HL-60/S4 treated with retinoic acid at 250 ng/mL for 4 days and 3 days (cell line): ENCODE measurements around the gene NPHP3.

Experiments
- in situ Hi-C: fragments of 300-500 bp; cut with MboI; formaldehyde crosslinking; loops from 2 replicates; pipeline ENCODE4 v1.7.0; 2022; ENCODE audit warnings: low sequenced_read_pairs

NPHP3 gene

GRCh38 chr3:132722165-132723023 is at the start of gene NPHP3:
Gene NPHP3 (minus strand): TSS chr3:132722409. CDS start chr3:132722355, 54 bp downstream.
- in situ Hi-C loops, result no loop called here

DNA sequence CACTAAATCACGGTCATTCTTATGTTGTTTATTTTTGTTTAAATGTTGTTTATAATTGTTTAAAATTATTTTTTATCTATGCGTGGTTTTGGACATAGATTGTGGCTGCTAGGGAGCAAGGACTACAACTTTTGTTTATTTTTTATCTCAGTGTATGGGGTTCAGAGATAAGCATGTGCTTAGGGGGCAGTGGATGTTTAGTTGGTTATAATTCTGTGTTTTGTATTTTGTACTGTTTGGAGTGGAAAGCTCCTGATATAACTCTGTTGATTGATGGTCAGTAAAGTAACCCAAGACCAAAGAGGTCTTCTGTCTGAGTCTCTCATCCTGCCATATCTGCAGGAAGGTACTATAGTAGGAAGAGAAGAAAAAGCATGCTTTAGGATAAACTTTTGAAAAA is 36.5 kb upstream of the NPHP3 start:
- in situ Hi-C loops, result no loop called here

- in situ Hi-C loops, result no loop called here
These were observed 34.0 kb upstream of the NPHP3 start for GRCh38 chr3:132756108-132756650.

GRCh38 chr3:132753946-132754345 is 31.7 kb upstream of the NPHP3 start:
- in situ Hi-C loops, result no loop called here

DNA sequence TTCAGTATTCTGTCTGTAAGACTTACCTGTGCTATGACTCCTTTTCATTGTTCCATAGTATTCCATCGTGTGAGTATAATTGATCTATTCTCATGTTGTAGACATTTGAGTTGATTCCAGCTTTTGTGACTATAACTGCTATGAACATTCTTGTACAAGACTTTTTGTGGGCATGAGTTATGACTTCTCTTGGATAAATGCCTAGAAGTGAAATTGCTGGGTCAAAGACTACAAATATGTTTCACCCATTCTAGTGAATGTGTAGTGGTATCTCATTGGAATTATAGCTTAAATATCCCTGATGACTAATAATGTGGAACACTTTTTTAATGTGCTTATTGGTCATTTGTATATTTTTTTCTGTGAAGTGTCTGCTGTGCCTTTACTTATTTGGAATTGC is 27.6 kb upstream of the NPHP3 start:
- in situ Hi-C loops, result loop anchor here (25.0 kb wide), 3 partner anchors 288 to 1463 kb away; partner anchors contain the start of gene TMEM108

- in situ Hi-C loops, result loop anchor here (25.0 kb wide), 3 partner anchors 291 to 1466 kb away; partner anchors contain the start of gene TMEM108
These were observed 24.5 kb upstream of the NPHP3 start for GRCh38 chr3:132746720-132747119.

- in situ Hi-C loops, result loop anchor here (25.0 kb wide), 3 partner anchors 299 to 1474 kb away; partner anchors contain the start of gene TMEM108
These were observed 16.1 kb upstream of the NPHP3 start for GRCh38 chr3:132738314-132738713.

DNA sequence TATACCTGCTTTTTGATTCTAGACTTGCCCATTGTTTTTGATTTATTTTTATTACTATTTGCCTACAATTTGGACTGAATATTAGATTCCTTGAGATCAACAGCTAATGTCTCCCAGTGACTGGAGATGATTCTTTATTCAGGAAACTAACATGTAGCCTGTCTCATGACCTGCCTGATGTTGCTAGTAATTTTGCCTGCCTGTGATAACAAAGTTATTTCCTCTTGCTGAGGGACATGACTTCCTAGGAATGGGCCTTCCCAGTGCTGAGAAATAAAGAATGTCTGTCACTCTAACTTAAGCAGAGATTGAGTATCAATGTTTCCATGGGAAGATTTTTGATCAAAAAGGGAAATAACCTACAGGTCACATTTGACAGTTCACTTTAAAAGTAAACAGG is 13.4 kb upstream of the NPHP3 start:
- in situ Hi-C loops, result loop anchor here (25.0 kb wide), 3 partner anchors 302 to 1477 kb away; partner anchors contain the start of gene TMEM108

- in situ Hi-C loops, result loop anchor here (25.0 kb wide), 3 partner anchors 306 to 1481 kb away; partner anchors contain the start of gene TMEM108
These were observed 8.8 kb upstream of the NPHP3 start for GRCh38 chr3:132730891-132731580.

DNA sequence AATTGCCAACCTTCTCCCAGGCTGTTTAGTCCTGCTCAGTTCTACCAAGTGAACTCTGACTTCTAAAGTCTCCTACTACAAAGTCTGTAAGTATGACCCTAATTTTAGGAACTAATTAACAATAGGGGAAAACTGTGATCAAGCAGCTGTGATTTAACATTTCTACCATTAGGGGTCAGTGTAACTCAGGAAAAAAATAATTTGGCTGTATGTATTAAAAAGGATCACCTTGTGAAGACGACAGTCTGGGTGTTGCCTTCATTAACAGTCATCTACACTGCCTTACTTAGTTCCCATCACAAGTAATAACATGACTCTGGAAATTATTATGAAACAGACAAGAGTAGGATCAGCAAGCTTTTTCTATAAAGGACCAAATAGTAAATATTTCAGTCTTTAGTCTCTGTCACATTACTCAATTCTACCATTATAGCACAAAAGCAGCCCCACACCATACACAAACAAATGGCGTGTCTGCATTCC is 4.2 kb upstream of the NPHP3 start:
- in situ Hi-C loops, result loop anchor here (25.0 kb wide), 3 partner anchors 311 to 1486 kb away; partner anchors contain the start of gene TMEM108

- in situ Hi-C loops, result no loop called here
These were observed 1.1 kb upstream of the NPHP3 start for GRCh38 chr3:132723024-132723950.

DNA sequence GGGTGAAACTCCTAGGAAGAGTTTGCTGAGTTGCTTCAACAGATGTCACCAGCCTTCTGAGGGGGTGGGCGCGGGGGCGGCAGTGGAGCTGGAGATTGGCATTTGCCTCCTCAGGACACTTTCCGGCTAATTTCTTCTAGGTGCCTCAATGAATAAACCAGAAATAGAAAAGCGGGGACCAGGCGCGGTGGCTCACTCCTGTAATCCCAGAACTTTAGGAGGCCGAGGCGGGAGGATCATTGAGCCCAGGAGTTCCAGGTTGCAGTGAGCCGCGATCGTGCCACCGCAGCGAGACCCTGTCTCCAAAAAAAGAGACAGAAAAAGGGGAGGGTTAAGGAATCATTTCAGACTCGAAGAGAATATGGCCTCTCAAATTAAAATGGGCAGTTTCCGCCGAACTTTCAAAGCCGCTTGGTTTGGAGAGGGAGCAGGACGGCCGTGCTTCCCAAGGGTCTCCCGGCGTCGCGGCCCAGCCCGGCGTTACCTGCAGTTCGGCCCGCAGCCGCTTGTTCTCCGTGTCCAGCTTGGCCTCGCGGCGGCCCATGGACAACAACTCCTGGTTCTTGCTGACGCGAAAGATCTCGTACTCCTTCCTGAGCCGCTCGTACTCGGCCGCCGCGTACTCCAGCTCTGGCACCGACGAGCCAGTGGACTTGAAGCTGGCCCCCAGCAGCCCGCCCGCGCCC is 587 bp downstream of the NPHP3 start:
- in situ Hi-C loops, result no loop called here

DNA sequence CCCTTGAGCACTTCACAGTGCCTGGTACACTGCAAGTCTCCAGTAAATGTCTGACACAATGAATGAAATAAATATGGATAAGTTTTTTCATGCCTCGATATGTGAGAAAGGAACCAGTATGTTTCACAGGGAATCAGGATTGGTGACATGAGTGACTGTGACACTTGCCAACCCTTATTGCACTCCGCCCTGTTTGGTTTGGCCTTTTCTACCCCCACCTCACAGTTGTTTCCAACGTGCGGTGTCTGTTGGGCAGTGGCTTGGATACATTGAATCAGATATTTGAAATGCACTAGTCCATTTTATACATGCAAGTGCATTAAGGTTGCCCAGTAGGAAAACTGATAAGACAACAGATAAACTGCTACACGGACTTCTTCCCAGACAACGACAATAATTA is 2.0 kb downstream of the NPHP3 start:
- in situ Hi-C loops, result no loop called here

DNA sequence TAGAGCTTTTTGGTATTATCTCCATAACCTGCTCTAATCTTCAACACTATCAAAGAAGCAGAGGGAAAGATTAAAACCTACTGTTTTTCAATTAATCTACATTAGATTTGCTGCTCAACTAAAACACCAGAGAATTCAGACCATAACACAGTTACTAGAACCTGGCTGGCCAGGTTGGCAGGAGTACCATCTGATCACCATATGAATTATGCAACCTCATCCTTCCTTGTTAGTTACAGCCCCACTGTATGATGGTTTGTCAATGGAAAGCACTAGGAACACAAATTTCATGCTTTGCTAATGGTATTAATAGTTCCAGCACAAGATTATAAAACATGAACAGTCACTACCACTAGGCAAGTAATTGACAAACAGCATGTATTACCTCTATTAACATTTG is 5.8 kb downstream of the NPHP3 start:
- in situ Hi-C loops, result no loop called here

- in situ Hi-C loops, result no loop called here
These were observed 8.1 kb downstream of the NPHP3 start for GRCh38 chr3:132713977-132714727.

DNA sequence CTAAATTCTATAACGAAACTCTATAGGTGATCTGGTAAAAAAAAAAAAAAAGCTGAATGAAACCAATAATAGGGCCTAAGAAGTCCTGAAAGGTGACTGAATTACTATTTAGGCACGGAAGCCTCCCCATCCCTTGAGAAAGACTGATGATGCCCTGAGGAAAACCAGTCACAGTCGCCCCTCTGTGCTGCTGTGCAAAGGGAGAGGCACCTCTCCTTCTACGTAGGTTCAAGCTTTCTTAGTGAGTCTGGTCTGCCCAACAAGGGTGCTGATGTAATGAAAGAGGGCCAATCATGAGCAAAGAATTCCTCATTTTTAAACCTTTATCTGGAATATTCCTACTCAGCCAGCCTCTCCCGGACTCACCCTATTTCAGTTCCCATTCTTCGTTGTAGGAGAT is 11.9 kb downstream of the NPHP3 start:
- in situ Hi-C loops, result no loop called here

DNA sequence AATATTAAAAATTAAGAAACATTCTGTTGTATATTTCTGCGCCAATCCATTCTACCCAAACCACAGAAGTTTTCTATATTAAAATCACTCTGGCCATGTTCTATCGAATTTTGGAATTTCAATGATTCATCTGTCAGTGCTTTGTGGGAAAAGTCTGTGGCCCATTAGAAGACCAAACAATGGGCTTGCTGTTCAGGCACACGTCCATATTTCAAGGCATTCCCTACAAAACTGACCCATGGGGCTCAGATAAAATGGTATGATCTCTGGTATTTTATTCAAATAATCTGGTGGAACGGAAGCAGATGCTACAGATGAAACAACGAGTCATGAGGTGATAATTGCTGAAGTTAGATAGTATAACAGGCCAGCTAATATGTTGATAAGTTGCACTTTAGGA is 12.4 kb downstream of the NPHP3 start:
- in situ Hi-C loops, result no loop called here

DNA sequence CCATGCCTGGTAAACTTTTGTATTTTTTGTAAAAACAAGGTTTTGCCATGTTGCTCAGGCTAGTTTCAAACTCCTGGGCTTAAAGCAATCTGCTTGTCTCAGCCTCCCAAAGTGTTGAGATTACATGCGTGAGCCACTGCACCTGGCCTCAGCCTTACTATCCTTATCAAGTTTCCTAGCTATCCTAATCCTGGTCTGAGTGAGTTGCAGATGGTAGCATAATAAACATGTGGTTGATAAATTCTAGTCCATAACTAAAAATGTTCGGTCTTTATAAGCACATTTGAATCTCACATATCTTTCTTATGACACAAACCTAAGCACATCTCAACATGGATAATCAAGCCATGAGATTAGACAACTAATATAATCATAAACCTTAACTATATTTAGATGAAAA is 18.5 kb downstream of the NPHP3 start:
- in situ Hi-C loops, result no loop called here

GRCh38 chr3:132695422-132695821 is 26.8 kb downstream of the NPHP3 start:
- in situ Hi-C loops, result no loop called here
